AML-193 (cell line): ENCODE measurements around the gene COL6A1.
"Not testable (repeated sequence)": the region's sequence is repeated elsewhere in the genome, so short reads cannot be mapped to it uniquely, and the experiment has no call there.

Source experiments
- DNase-seq, 2 experiments: peaks; one replicate each; lab custom pipeline; 2025; lab: John Stamatoyannopoulos, UW

The COL6A1 gene

DNA sequence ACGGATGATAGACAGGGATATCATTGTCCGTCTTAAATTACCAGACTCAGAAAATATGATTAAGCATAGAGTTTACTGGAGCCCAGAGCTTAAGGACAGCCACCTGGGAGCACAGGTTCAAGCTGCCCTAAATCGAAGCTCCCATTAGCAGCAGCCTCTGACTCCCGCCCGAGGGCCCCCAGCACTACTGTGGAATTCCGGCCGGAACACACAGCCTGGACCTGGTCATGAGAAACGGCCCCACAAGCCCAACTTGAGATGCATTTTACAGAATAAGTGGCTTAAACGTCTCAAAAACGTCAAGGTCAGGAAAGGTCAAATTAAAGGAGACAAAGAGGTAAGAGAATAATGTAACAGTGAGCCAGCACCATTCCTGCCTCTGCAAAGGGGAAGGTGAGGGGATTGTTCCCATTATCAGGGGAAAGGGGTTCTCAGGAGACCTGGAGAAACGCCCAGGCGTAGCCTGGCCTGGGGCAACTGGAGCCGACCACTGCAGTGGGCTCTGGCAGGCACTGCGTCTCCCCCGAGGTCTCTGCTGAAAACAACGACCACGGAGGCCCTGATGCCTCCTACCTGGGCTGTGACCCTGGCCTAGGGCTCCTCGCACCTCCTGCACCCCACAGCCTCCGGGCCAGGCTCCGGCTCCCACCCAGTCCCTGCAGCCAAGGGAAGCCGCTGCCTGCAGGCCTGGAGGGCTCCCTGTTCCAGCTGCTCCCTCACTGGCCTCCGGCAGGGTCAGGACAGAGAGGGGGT lies 11.5 kb upstream of the COL6A1 start:
- DNase-seq: no peak

- no peak for DNase-seq
These were observed 10.6 kb upstream of the COL6A1 start for GRCh38 chr21:45970674-45971615.

- DNase-seq: no peak
These were observed 9.8 kb upstream of the COL6A1 start for GRCh38 chr21:45971616-45972352.

- no peak for DNase-seq
These were observed 9.2 kb upstream of the COL6A1 start for GRCh38 chr21:45972353-45972715.

GRCh38 chr21:45972716-45973474 lies 8.7 kb upstream of the COL6A1 start:
- no peak for DNase-seq

- DNase-seq: peak in 1 of 2 experiments; percentile 10
These were observed 8.0 kb upstream of the COL6A1 start for GRCh38 chr21:45973475-45974072.

GRCh38 chr21:45974073-45975019 lies 7.2 kb upstream of the COL6A1 start:
- DNase-seq: no peak

DNA sequence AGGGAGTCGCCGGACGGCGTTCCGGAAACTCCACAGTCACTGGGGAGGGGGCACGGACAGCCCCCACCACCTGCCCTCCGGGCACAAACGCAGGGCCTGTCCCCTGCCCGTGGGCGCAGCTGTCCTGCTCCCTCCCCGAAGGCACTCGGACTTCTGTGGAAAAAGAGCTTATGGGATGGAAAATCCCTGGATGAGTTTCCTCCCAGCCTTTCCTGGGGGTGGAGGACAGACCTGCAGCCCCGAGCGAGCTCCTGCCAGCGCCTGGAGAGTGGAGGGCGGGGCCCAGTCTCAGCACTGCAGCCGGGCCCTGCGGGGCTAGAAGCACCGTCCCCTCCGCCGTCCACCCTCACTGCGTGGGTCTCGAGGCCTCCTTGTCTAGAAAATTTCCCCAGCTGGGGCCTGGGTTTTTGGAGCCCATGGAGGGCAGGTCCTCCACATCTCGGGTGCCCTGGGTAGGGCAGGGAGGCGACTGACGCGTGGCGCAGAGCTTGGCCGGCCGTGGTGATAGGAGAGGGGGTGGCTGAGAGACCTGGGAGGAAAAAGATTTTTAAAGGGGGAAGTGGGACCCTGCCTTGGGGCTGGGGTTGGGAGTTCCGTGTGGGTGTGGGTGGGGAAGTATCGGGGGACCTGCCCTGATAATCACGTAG lies 6.4 kb upstream of the COL6A1 start:
- DNase-seq: no peak

DNA sequence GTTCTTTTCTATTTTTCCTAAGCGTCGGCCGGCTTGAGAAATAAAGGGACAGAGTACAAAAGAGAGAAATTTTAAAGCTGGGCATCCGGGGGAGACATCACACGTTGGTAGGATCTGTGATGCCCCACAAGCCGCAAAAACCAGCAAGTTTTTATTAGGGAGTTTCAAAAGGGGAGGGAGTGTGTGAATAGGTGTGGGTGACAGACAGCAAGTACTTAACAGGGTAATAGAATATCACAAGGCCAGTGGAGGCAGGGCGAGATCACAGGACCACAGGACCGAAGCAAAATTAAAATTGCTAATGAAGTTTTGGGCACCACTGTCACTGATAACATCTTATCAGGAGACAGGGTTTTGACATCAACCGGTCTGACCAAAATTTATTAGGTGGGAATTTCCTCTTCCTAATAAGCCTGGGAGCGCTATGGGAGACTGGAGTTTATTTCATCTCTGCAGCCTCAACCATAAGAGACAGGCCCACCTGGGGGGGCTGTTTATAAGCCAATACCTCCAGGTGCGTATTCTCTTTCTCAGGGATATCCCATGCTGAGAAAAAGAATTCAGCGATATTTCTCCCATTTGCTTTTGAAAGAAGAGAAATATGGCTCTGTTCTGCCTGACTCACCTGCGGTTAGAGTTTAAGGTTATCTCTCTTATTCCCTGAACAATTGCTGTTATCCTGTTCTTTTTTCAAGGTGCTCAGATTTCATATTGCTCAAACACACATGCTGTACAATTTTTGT lies 5.7 kb upstream of the COL6A1 start:
- DNase-seq: not testable (repeated sequence)

- DNase-seq: no peak
These were observed 4.8 kb upstream of the COL6A1 start for GRCh38 chr21:45976701-45977311.

DNA sequence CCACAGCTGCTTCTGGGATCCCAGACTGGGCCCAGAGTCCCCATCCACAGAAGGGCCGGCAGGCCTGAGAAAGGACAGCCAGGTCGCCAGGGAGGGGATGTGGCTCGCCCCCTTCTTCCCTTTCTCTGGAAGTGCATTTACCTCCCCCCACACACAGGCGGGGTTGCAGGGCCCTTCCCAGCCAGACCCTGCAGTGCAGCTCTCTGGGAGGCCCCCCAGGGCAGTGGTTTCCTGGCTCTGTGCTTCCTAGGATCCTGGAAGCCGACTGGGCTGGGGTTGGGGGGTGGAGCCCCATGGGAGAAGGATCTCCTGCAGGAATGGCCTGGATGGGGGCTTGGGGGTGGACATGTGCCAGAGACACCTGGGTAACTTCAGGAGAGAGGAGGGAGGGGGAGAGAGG lies 4.2 kb upstream of the COL6A1 start:
- no peak for DNase-seq

DNA sequence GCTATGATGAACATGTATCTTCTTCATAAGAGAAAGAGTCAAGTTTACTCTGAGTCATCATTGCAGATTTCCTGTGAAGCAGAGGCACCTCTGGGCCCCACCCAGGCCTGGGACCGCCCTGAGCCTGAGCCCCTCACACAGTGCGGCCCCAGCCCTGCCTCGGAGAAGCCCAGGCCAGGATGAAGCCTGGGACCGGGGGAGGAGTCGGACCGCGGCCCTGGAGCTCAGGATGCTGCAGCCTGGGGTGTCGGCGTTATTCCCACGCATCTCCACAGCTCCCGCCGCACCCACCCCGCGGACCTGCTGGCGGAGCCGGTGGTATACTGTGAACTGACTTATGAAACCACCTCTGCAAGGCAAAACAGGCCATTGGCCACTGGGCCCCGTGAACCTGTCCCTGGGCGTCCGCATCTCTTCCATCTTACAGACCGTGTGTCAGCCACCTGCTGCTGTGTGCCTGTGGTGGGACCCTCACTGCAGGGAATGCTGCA lies 2.4 kb upstream of the COL6A1 start:
- DNase-seq: no peak

- DNase-seq: no peak
These were observed 1.9 kb upstream of the COL6A1 start for GRCh38 chr21:45979651-45980050.

GRCh38 chr21:45980271-45980670 lies 1.3 kb upstream of the COL6A1 start:
- no peak for DNase-seq

DNA sequence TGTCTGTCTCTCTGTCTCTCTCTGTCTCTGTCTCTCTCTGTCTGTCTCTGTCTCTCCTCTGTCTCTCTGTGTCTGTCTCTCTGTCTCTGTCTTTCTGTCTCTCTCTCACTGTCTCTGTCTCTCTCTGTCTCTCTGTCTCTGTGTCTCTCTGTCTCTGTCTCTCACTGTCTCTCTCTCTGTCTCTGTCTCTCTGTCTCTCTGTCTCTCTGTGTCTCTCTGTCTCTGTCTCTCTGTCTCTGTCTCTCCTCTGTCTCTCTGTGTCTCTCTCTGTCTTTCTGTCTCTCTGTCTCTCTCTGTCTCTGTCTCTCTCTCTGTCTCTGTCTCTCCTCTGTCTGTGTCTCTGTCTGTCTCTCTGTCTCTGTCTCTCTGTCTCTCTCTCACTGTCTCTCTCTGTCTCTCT lies 873 bp upstream of the COL6A1 start:
- no peak for DNase-seq

- DNase-seq: no peak
These were observed 655 bp downstream of the COL6A1 start for GRCh38 chr21:45982092-45982757.

DNA sequence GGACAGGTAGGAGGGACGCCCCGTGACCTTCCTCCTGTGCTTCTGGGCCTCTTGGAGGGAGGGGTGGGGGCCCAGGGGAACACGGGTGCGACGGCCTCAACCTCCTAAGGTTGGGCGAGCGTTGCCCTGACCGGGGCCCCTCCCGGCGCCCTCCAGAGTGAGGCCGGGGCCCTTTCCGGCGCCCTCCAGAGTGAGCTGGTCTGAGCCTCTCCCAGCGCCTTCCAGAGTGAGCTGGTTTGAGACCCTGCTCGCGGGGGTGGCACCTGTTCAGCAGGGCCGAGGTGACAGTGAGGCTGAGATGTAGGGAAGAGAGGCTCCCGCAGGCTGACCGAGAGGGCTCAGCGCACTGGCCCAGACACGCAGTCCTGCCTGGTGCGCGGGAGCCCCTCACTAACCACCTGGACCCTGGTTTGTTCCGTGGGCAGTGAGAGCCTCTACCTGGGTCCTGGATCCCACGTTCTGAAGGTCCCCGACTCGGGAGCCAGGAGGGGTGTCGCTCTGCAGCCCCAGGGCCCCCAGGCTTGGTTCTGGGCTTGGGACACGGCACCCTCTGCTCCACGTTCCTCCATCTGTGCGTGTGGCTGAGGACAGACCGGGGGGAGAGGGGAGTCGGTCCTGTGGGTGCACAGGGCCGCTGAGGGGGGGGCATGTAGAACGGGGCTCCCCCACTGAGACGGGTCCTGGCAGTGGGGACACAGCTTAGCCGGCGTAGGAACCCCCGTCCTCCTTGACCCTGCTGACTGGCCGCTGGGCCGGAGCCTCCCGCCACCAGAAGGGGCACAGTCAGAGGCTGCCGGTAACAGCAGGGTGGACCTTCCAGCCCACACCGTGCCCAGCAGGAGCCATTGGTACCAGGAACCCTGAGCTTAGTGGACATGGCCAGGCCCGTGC lies 1.4 kb downstream of the COL6A1 start:
- DNase-seq: no peak
